Endodermal cell (in vitro differentiated cells): ENCODE results near the gene RAC2. TPM values are rescaled to one million over a fixed set of nuclear protein-coding genes. Genes with fewer than 3 reads are reported as not detected.

ENCODE experiments used
- DNase-seq: peaks from one replicate; pipeline ENCODE4 v3.0.0-alpha.2; 2017
- H3K27ac ChIP-seq: 2 replicates; pipeline ENCODE4 v1.5.1; 2013; ENCODE audit warnings: mild to moderate bottlenecking, low read depth, low read length, moderate library complexity
- H3K27me3 ChIP-seq: 2 replicates; pipeline ENCODE4 v1.6.1; 2013; ENCODE audit warnings: mild to moderate bottlenecking, low read length, moderate library complexity; ENCODE audit not compliant: insufficient read depth, control insufficient read depth, poor library complexity, severe bottlenecking
- H3K36me3 ChIP-seq: 2 replicates; pipeline ENCODE4 v1.7.0; 2013; ENCODE audit warnings: mild to moderate bottlenecking, low read length, moderate library complexity; ENCODE audit not compliant: control insufficient read depth, insufficient read depth
- H3K4me1 ChIP-seq: one replicate; pipeline ENCODE4 v1.7.0; 2013; ENCODE audit warnings: low read length; ENCODE audit not compliant: control insufficient read depth, insufficient read depth
- H3K4me3 ChIP-seq: 2 replicates; pipeline ENCODE4 v1.5.1; 2013; ENCODE audit warnings: mild to moderate bottlenecking, low read length, moderate library complexity
- H3K9ac ChIP-seq: 2 replicates; pipeline ENCODE4 v1.6.1; 2013; ENCODE audit warnings: mild to moderate bottlenecking, low read length, moderate library complexity; ENCODE audit not compliant: poor library complexity, severe bottlenecking; ENCODE audit errors: extremely low read depth
- H3K9me3 ChIP-seq: 2 replicates; pipeline ENCODE4 v1.6.1; 2013; ENCODE audit warnings: mild to moderate bottlenecking, low read length, moderate library complexity; ENCODE audit not compliant: control insufficient read depth
- H3K27ac Mint-ChIP-seq: 2 replicates; pipeline ENCODE4 v1.8.0; 2020; ENCODE audit warnings: mixed read lengths
- H3K27me3 Mint-ChIP-seq: 2 replicates; pipeline ENCODE4 v1.8.0; 2021; ENCODE audit warnings: mild to moderate bottlenecking, mixed read lengths; ENCODE audit not compliant: insufficient read depth
- H3K36me3 Mint-ChIP-seq: 2 replicates; pipeline ENCODE4 v1.8.0; 2020; ENCODE audit warnings: low read depth, mixed read lengths
- H3K4me1 Mint-ChIP-seq: 2 replicates; pipeline ENCODE4 v1.8.0; 2020; ENCODE audit warnings: mixed read lengths
- H3K4me3 Mint-ChIP-seq: 2 replicates; pipeline ENCODE4 v1.8.0; 2020; ENCODE audit warnings: mild to moderate bottlenecking, moderate library complexity, mixed read lengths
- H3K9me3 Mint-ChIP-seq: 2 replicates; pipeline ENCODE4 v1.8.0; 2020; ENCODE audit warnings: mild to moderate bottlenecking, mixed read lengths
- CTCF ChIP-seq: fragments of 200-600 bp; sonication (generic); conservative IDR thresholded peaks from 2 replicates; pipeline ENCODE4 v1.5.0; 2021; ENCODE audit warnings: antibody characterized with exemption, mild to moderate bottlenecking
- WGBS, 2 experiments: methylation state at CpG; one replicate each; pipeline versions ENCODE4 v1.1.5 to v1.1.7; 2013; ENCODE audit warnings: missing lambda C conversion rate in 2 of 2, mixed read lengths in 1 of 2; ENCODE audit not compliant: insufficient coverage in 1 of 2, insufficient read length in 1 of 2; 5-methylcytosine and 5-hydroxymethylcytosine counted together
- total RNA-seq, 2 donors: library from RNA; stranded (reverse); fragmentation: NEBNext Ultra II Directional in 1 of 2; extraction: Animal tissue kit (Norgen Biotek cat#: 25700) in 1 of 2; gene quantifications; 2 replicates in 1 of 2; 3 replicates in 1 of 2; pipeline ENCODE4 v1.2.1, GENCODE V29; 2021

RAC2 gene
- total RNA-seq, 2 donors from 2014 or later = 4.5 to 5.6 TPM

- Mint-ChIP-seq H3K27me3 (peaks cover 9% of the 10 kb centered on the region), H3K9me3 (no peaks in the 10 kb centered on the region), H3K36me3 (no peaks in the 10 kb centered on the region), H3K4me1 (peaks cover 5% of the 10 kb centered on the region), H3K27ac (no peak overlapping the region), H3K4me3 (no peak overlapping the region)
- no peak overlapping the region for H3K9ac ChIP-seq
- H3K36me3 ChIP-seq = no peaks in the 10 kb centered on the region
- H3K27me3 ChIP-seq = no peaks in the 10 kb centered on the region
- H3K4me1 ChIP-seq = no peaks in the 10 kb centered on the region
- no peak overlapping the region for H3K27ac ChIP-seq
- DNase-seq = no peak
- H3K4me3 ChIP-seq = no peak overlapping the region
- TF ChIP-seq CTCF = no peak
- H3K9me3 ChIP-seq = no peaks in the 10 kb centered on the region
- WGBS, 2 experiments = 92 to 95% methylated on average over 15 to 18 of the region's 18 CpGs
Observed at GRCh38 chr22:37213218-37213855, 30.7 kb downstream of the RAC2 start.

- WGBS, 2 experiments = 32 to 40% methylated on average over 18 to 23 of the region's 23 CpGs
- Mint-ChIP-seq H3K4me1 (peaks cover 5% of the 10 kb centered on the region), H3K9me3 (no peaks in the 10 kb centered on the region), H3K36me3 (no peaks in the 10 kb centered on the region), H3K27ac (no peak within 1 kb of the TSS), H3K4me3 (no peak within 1 kb of the TSS), H3K27me3 (peaks cover 9% of the 10 kb centered on the region)
- peak within 1 kb of the TSS; percentile 7 for H3K27ac ChIP-seq
- no peak within 1 kb of the TSS for H3K4me3 ChIP-seq
- peak; percentile 73 for DNase-seq
- H3K4me1 ChIP-seq = no peaks in the 10 kb centered on the region
- TF ChIP-seq CTCF = no peak
- no peak within 1 kb of the TSS for H3K9ac ChIP-seq
- H3K36me3 ChIP-seq = no peaks in the 10 kb centered on the region
- no peaks in the 10 kb centered on the region for H3K27me3 ChIP-seq
- no peaks in the 10 kb centered on the region for H3K9me3 ChIP-seq
Observed at GRCh38 chr22:37212174-37212906, 31.7 kb downstream of the RAC2 start, which contains the start of gene SSTR3. Gene SSTR3, minus strand, starts transcription at chr22:37212477. Its CDS starts 4,674 bp downstream, at chr22:37207803.

- no peaks in the 10 kb centered on the region for H3K4me1 ChIP-seq
- peaks cover 5% of the 10 kb centered on the region for H3K4me1 Mint-ChIP-seq
- no peaks in the 10 kb centered on the region for H3K36me3 ChIP-seq
- no peak overlapping the region for H3K9ac ChIP-seq
- no peak overlapping the region for H3K4me3 Mint-ChIP-seq
- H3K9me3 Mint-ChIP-seq = no peaks in the 10 kb centered on the region
- H3K4me3 ChIP-seq = no peak overlapping the region
- H3K27ac ChIP-seq = no peak overlapping the region
- peaks cover 9% of the 10 kb centered on the region for H3K27me3 Mint-ChIP-seq
- H3K9me3 ChIP-seq = no peaks in the 10 kb centered on the region
- no peak for TF ChIP-seq CTCF
- DNase-seq = no peak
- H3K27me3 ChIP-seq = no peaks in the 10 kb centered on the region
- no peak overlapping the region for H3K27ac Mint-ChIP-seq
- WGBS, 2 experiments = 88 to 92% methylated on average over 2 to 6 of the region's 6 CpGs
- no peaks in the 10 kb centered on the region for H3K36me3 Mint-ChIP-seq
Observed at GRCh38 chr22:37211866-37212173, 32.2 kb downstream of the RAC2 start.
